Inferior parietal cortex (tissue), 1 donor: ENCODE results near the gene PSG7.
"Not testable (repeated sequence)": the region's sequence is repeated elsewhere in the genome, so short reads cannot be mapped to it uniquely, and the experiment has no call there.

Experiments
- DNase-seq: peaks from one replicate; pipeline ENCODE4 v3.0.0-alpha.2; 2016; ENCODE audit errors: extremely low spot score

PSG7 gene

GRCh38 chr19:42937107-42937506 is at the start of gene PSG7:
TSS of gene PSG7 (minus strand) at chr19:42937207. CDS start at chr19:42937076, 131 bp downstream.
- DNase-seq, result not testable (repeated sequence)

GRCh38 chr19:42985588-42985987 is 48.6 kb upstream of the PSG7 start:
- no peak for DNase-seq

- DNase-seq, result not testable (repeated sequence)
Measured at GRCh38 chr19:42982111-42982510, 45.1 kb upstream of the PSG7 start.

GRCh38 chr19:42971451-42971850 is 34.4 kb upstream of the PSG7 start:
- not testable (repeated sequence) for DNase-seq

GRCh38 chr19:42965176-42965575 is 28.2 kb upstream of the PSG7 start:
- DNase-seq, result no peak

- no peak for DNase-seq
Measured at GRCh38 chr19:42961119-42961518, 24.1 kb upstream of the PSG7 start.

GRCh38 chr19:42952126-42952525 is 15.1 kb upstream of the PSG7 start:
- not testable (repeated sequence) for DNase-seq

GRCh38 chr19:42951476-42951875 is 14.5 kb upstream of the PSG7 start:
- DNase-seq, result not testable (repeated sequence)

- DNase-seq, result no peak
Measured at GRCh38 chr19:42942187-42942789, 5.3 kb upstream of the PSG7 start.

- not testable (repeated sequence) for DNase-seq
Measured at GRCh38 chr19:42934726-42935125, 2.3 kb downstream of the PSG7 start.

GRCh38 chr19:42934183-42934582 is 2.8 kb downstream of the PSG7 start:
- DNase-seq, result not testable (repeated sequence)

- DNase-seq, result not testable (repeated sequence)
Measured at GRCh38 chr19:42933412-42933811, 3.6 kb downstream of the PSG7 start.

- peak; percentile 3 for DNase-seq
Measured at GRCh38 chr19:42932485-42933101, 4.4 kb downstream of the PSG7 start.

GRCh38 chr19:42930214-42930613 is 6.8 kb downstream of the PSG7 start:
- not testable (repeated sequence) for DNase-seq

- DNase-seq, result no peak
Measured at GRCh38 chr19:42928896-42929295, 8.1 kb downstream of the PSG7 start.

GRCh38 chr19:42926781-42927180 is 10.2 kb downstream of the PSG7 start:
- DNase-seq, result no peak

- DNase-seq, result not testable (repeated sequence)
Measured at GRCh38 chr19:42923106-42923505, 13.9 kb downstream of the PSG7 start.

- not testable (repeated sequence) for DNase-seq
Measured at GRCh38 chr19:42920971-42921370, 16.0 kb downstream of the PSG7 start.

- no peak for DNase-seq
Measured at GRCh38 chr19:42919757-42920079, 17.3 kb downstream of the PSG7 start.

GRCh38 chr19:42919070-42919756 is 17.8 kb downstream of the PSG7 start:
- not testable (repeated sequence) for DNase-seq

GRCh38 chr19:42918377-42919069 is 18.5 kb downstream of the PSG7 start:
- DNase-seq, result not testable (repeated sequence)

- not testable (repeated sequence) for DNase-seq
Measured at GRCh38 chr19:42917634-42918033, 19.4 kb downstream of the PSG7 start, which contains the start of gene PSG6. TSS of gene PSG6 (minus strand) at chr19:42917894. CDS start at chr19:42917792, 102 bp downstream.
